ENCODE data around the gene RELL1. TPM values are rescaled to one million over a fixed set of nuclear protein-coding genes. Genes with fewer than 3 reads are reported as not detected.

RELL1 gene
- total and polyA plus RNA-seq, 12 donors: 0.44 to 27.0 (median 13.8) TPM

- H3K4me1 ChIP-seq (replicated peaks in 1 of 2): no peaks in the 10 kb centered on the region
Measured at GRCh38 chr4:37727635-37728034, 41.5 kb upstream of the RELL1 start.

GRCh38 chr4:37726666-37727065 lies 40.5 kb upstream of the RELL1 start:
- Histone ChIP-seq H3K4me3 (no peak overlapping the region), H3K9me3 (replicated peaks in 1 of 3) (no peaks in the 10 kb centered on the region), H3K4me1 (replicated peaks in 1 of 2) (no peaks in the 10 kb centered on the region), H3K27me3 (no peaks in the 10 kb centered on the region), H3K36me3 (replicated peaks in 1 of 2) (no peaks in the 10 kb centered on the region), H3K27ac (no peak overlapping the region)
- intact Hi-C loops (cut with DNase I): no loop called here
- no peak for TF ChIP-seq CTCF (IDR thresholded peaks at IDR 0.05)
- WGBS, 4 donors: 87 to 93% (median 89%) methylated on average over 4 of the region's 4 CpGs
- no peak for DNase-seq

More at GRCh38 chr4:37727635-37728034, 41.5 kb upstream of the RELL1 start:
- intact Hi-C loops (cut with DNase I): no loop called here
- Histone ChIP-seq H3K27me3 (no peaks in the 10 kb centered on the region), H3K4me3 (no peak overlapping the region), H3K36me3 (replicated peaks in 1 of 2) (no peaks in the 10 kb centered on the region), H3K27ac (no peak overlapping the region), H3K9me3 (replicated peaks in 1 of 3) (no peaks in the 10 kb centered on the region)
- 67 to 86% (median 83%) methylated on average over 1 of the region's 1 CpG for WGBS, 4 donors
- no peak for DNase-seq
- TF ChIP-seq POLR2A (IDR thresholded peaks at IDR 0.05): no peak
- no peak for TF ChIP-seq CTCF (IDR thresholded peaks at IDR 0.05)

GRCh38 chr4:37725718-37726117 lies 39.5 kb upstream of the RELL1 start:
- Histone ChIP-seq H3K9me3 (replicated peaks in 1 of 3) (no peaks in the 10 kb centered on the region), H3K4me3 (no peak overlapping the region), H3K27ac (no peak overlapping the region), H3K36me3 (replicated peaks in 1 of 2) (no peaks in the 10 kb centered on the region), H3K27me3 (no peaks in the 10 kb centered on the region), H3K4me1 (replicated peaks in 1 of 2) (no peaks in the 10 kb centered on the region)
- WGBS, 4 donors: 75 to 91% (median 90%) methylated on average over 7 of the region's 7 CpGs
- no peak for TF ChIP-seq POLR2A (IDR thresholded peaks at IDR 0.05)
- TF ChIP-seq CTCF (IDR thresholded peaks at IDR 0.05): no peak
- intact Hi-C loops (cut with DNase I): no loop called here
- DNase-seq: no peak

GRCh38 chr4:37723067-37723466 lies 36.9 kb upstream of the RELL1 start:
- Histone ChIP-seq H3K27ac (no peak overlapping the region), H3K27me3 (no peaks in the 10 kb centered on the region), H3K36me3 (replicated peaks in 1 of 2) (no peaks in the 10 kb centered on the region), H3K4me3 (no peak overlapping the region), H3K4me1 (replicated peaks in 1 of 2) (no peaks in the 10 kb centered on the region), H3K9me3 (replicated peaks in 1 of 3) (no peaks in the 10 kb centered on the region)
- intact Hi-C loops (cut with DNase I): no loop called here
- no peak for TF ChIP-seq POLR2A (IDR thresholded peaks at IDR 0.05)
- TF ChIP-seq CTCF (IDR thresholded peaks at IDR 0.05): no peak
- no peak for DNase-seq
- 90 to 95% (median 94%) methylated on average over 1 of the region's 1 CpG for WGBS, 4 donors
